HG03571 (cell line): ENCODE results near the gene TNFRSF12A.
"Not testable (repeated sequence)": the region's sequence is repeated elsewhere in the genome, so short reads cannot be mapped to it uniquely, and the experiment has no call there.

Source experiments
- ATAC-seq: cut with Tn5 transposase; IDR thresholded peaks from one replicate; pipeline ENCODE4 v1.9.1; 2021; ENCODE audit not compliant: unreplicated experiment

TNFRSF12A gene

GRCh38 chr16:3045758-3046640, 25.8 kb downstream of the TNFRSF12A start, which contains the start of gene MMP25:
MMP25 (plus strand) TSS chr16:3046561; CDS start chr16:3046918, 357 bp downstream.
- no peak for ATAC-seq

GRCh38 chr16:3046641-3047386, 26.6 kb downstream of the TNFRSF12A start:
- ATAC-seq, result no peak

DNA sequence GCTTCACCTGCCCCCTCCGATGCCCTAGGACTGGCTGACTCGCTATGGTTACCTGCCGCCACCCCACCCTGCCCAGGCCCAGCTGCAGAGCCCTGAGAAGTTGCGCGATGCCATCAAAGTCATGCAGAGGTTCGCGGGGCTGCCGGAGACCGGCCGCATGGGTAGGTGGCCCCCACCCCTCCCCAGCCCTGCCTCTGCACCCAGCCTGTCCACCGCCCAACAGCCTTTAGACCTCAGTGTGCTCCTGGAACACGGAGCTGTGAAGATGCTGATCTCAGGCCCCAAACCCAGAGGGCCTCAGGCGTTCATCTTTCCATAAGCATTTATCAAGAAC, 27.2 kb downstream of the TNFRSF12A start:
- ATAC-seq, result no peak

GRCh38 chr16:3049921-3050481, 29.8 kb downstream of the TNFRSF12A start:
- no peak for ATAC-seq

- no peak for ATAC-seq
Measured at GRCh38 chr16:3050487-3050886, 30.3 kb downstream of the TNFRSF12A start.

DNA sequence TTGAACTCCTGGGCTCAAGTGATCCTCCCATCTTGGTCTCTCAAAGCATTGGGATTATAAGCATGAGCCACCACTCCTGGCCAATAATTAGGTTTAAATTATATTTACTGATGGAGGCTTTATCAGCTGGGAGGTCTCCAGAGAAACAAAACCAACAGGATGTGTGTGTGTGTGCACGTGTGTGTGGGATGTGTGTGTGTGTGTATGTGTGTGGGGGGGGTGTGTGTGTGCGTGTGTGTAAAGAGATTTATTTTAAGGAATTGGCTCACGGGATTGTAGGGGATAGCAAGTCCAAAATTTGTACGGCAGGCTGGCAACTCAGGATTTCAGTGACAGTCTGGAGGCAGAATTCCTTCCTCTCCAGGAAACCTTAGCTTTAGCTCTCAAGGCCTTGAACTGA, 30.8 kb downstream of the TNFRSF12A start:
- no peak for ATAC-seq

DNA sequence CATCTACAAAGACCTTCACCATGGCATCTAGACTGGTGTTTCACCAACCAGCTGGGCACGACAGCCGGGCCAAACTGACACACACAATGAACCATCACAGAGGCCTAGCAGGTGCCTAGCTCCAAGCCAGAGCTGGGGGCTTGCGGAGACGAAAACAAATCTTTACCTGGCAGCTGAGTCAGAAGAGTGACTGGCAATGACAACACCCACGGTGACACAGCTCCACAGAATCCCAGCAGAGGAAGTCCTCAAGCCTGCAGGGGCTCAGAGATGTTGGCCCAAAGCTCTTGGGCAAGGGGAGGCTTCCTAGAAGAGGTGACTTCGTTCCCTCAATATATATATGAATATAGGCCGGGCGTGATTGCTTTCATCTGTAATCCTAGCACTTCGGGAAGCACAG, 31.3 kb downstream of the TNFRSF12A start:
- ATAC-seq, result no peak

DNA sequence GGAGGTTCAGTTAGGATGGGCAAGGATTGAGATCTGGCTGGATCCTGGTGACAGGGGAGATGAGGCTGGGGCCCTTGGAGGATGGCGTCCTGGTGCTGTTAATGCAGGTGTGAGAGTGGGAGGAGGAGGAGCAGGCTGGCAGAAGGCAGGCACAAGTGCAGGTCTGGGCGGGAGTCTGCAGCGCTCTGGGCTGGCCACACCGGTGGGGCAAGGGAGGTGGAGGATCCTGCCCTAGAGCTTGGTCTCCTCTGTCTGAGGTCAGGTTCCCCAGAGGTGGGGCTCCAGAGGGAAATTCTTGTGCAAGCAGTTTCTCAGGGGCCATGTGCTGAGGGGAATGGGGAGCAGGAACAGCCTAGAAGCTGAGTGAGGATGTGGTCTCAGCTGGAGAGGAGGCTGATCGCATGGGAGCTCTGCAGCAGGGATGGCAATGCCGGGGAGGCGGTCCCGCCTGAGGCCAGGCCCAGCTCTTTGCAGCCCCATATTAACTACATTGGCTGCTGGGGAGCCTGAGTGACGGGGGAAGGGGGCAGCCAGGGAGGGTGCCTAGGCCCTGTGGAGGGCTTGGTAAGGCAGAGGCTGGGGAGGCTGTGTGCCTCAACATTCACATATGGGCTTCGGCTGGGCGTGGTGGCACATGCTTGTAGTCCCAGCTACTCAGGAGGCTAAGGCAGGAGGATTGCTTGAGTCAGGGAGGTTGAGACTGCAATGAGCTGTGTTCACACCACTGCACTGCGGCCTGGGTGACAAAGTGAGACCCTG, 32.6 kb downstream of the TNFRSF12A start:
- not testable (repeated sequence) for ATAC-seq

GRCh38 chr16:3053330-3053710, 33.2 kb downstream of the TNFRSF12A start:
- ATAC-seq, result not testable (repeated sequence)

DNA sequence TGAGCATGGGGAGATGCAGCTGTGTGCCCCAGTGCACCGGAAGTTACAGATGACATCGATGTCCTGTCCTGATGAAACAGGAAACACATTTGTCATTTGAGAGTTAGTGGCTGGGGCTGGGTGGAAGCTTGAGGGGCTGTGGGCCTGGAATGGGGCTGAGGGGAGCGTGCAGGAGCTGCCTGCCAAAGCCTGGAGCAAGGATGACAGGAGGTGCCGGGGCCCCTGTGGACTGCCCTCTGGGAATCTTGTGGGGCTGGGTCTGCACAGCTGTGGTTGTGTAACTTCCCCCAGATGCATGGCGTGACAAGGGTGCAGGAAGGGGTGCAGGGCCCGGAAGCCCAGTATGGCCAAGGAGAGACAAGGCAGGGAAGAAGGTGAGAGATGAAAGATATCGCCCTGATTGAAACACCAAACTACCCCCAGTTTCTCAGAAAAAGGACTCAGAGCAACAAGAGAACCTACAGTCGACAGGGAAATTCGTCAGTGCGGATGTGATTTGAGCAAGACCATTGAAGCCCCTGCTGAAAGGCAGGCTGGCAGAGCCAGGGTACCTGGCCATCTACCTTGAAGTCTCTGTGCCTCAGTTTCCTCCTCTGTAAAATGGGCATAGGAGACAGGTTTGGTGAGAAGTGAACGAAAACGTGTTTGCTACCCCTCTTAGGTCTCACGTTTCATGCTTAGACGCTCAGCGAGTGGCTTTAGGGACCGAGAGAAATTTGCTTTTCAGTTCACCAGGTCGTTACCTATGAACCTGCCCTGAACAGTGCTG, 35.0 kb downstream of the TNFRSF12A start:
- ATAC-seq, result no peak

- ATAC-seq, result not testable (repeated sequence)
Measured at GRCh38 chr16:3055734-3056115, 35.6 kb downstream of the TNFRSF12A start.

DNA sequence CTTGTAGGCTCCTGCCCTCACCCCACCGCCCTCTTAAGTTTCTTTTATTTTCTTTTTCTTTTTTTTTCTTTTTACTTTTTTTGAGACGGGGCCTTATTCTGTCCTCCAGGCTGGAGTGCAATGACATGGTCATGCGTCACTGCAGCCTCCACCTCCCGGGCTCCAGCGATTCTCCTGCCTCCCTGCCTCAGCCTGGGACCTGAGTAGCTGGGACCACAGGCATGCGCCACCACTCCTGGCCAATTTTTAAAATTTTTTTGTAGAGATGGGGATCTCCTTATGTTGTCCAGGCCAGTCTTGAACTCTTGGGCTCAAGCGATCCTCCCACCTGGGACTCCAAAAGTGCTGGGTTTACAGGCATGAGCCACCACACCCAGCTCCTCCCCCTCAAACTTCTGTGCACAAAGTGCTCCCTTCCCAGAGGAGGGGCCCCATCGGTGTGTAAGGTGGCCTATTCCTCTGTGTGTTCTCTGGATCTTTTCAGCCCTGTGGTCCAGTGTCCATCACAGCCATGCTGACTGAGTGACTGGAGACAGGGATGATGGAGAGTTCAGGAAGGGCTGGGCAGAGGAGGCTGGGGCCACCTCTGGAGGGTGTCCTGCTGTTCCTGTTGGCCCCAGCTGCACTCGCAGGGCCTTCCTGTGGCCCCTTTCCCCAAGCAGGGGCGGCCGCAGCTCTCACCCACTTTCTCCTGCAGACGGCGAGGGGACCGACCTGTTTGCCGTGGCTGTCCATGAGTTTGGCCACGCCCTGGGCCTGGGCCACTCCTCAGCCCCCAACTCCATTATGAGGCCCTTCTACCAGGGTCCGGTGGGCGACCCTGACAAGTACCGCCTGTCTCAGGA, 36.4 kb downstream of the TNFRSF12A start:
- ATAC-seq, result no peak

DNA sequence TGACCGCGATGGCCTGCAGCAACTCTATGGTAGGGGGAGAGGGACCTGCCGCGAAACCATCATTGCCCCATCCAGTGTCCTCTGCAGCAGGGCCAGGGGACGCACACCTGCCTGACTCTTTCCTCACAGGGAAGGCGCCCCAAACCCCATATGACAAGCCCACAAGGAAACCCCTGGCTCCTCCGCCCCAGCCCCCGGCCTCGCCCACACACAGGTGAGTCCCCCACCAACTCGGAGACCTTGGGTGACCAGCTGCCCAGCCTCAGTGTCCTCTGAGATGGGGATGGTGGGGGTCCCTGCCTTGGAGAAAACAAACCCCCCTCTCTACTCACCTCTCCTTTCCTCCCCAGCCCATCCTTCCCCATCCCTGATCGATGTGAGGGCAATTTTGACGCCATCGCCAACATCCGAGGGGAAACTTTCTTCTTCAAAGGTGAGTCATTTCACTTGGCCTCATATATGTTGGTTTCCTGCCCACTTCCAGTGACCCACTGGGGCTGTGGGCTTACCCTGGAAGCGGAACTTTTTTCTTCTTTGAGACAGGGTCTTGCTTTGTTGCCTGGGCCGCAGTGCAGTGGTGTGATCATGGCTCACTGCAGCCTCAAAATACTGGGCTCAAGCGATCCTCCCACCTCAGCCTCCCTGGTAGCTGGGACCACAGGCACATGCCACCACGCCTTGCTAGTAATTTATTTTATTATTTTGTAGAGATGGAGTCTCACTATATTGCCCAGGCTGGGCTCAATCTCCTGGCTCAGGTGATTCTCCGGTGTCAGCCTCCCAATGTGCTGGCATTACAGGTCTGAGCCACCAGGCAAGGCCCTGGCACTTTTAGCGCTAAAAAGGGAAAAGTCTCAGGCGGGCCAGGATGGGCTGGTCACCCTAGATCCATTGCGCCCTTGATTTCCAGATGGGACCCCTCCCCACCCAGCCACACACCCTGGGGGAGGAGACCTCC, 37.3 kb downstream of the TNFRSF12A start:
- no peak for ATAC-seq

- ATAC-seq, result peak; percentile 42
Measured at GRCh38 chr16:3058139-3059030, 38.2 kb downstream of the TNFRSF12A start.

GRCh38 chr16:3059041-3059722, 39.0 kb downstream of the TNFRSF12A start:
- peak; percentile 77 for ATAC-seq

DNA sequence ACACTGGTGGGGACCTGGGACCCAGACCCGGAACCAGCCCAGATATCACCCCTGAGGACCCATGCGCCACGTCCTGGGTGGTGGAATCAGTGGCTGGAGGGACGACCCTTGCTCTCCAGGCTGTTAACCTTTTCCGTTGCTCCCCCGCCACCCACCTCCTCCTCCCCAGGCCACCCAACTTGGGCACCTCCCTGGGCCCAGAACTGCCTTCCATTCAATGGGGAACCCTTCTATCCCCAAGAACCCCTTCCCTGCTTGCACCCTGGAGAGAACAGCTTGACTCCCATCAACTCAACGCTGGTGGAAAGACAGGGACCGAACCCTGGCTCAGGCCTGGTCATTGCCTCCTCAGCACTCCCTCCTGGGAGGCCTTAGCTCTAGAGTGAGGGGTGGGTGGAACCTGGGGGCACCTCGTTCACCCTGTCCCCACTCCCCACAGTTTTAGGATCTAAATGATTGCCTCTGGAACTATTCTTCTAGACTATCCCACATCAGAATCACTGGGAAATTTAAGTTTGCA, 39.6 kb downstream of the TNFRSF12A start:
- ATAC-seq, result no peak
